Stimulated activated naive CD8-positive, alpha-beta T cell treated with anti-CD3 and anti-CD28 coated beads, Interleukin-15, amount 100 ng/mL, for 72 hours (primary cell): ENCODE results near the gene PLEKHA6.
"Not testable (repeated sequence)": the region's sequence is repeated elsewhere in the genome, so short reads cannot be mapped to it uniquely, and the experiment has no call there.

Source experiments
- ATAC-seq: fragments of 150-1000 bp; cut with Tn5 transposase; 2 replicates; pipeline ENCODE4 v1.10.0; 2021; ENCODE audit warnings: mild to moderate bottlenecking, moderate library complexity
- DNase-seq, 2 donors: peaks; one replicate each; pipeline ENCODE4 v3.0.0; 2021 to 2022
- H3K27ac Mint-ChIP-seq, 2 donors: one replicate each; pipeline ENCODE4 v1.8.0; 2022; ENCODE audit warnings: mild to moderate bottlenecking in 2 of 2, mixed read lengths in 2 of 2, moderate library complexity in 2 of 2
- H3K27me3 Mint-ChIP-seq: one replicate; pipeline ENCODE4 v1.8.0; 2022; ENCODE audit warnings: mixed read lengths
- H3K4me1 Mint-ChIP-seq: one replicate; pipeline ENCODE4 v1.8.0; 2022; ENCODE audit warnings: mild to moderate bottlenecking, mixed read lengths
- H3K4me3 Mint-ChIP-seq, 2 donors: one replicate each; pipeline ENCODE4 v1.8.0; 2022; ENCODE audit warnings: mild to moderate bottlenecking in 2 of 2, mixed read lengths in 2 of 2, moderate library complexity in 1 of 2
- H3K9me3 Mint-ChIP-seq, 2 donors: one replicate each; pipeline ENCODE4 v1.8.0; 2022; ENCODE audit warnings: mixed read lengths in 2 of 2

PLEKHA6 gene

DNA sequence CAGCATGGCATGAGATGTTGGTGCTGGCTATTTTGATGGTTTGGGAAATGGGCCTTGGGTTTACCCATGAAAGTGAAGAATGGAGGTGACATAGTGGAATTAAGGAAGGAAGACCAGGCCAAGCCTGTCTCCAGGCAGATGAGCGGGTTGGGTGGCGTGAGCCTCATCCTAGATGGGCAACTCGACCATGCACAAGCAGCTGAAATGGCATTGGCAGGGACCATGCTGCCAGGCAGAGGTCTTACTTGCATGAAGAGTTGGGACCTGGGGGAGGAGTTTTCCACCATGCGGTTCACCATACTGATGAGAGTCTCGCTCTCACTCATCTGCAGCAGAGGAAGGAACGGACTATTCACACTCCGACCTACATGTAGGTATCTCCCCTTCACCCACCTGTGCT is 108.4 kb downstream of the PLEKHA6 start:
- no peak overlapping the region for H3K27ac Mint-ChIP-seq
- no peaks in the 10 kb centered on the region for H3K27me3 Mint-ChIP-seq
- ATAC-seq (no peak), DNase-seq (no peak)
- H3K9me3 Mint-ChIP-seq, result no peaks in the 10 kb centered on the region
- H3K4me1 Mint-ChIP-seq, result no peaks in the 10 kb centered on the region
- H3K4me3 Mint-ChIP-seq, result no peak overlapping the region

DNA sequence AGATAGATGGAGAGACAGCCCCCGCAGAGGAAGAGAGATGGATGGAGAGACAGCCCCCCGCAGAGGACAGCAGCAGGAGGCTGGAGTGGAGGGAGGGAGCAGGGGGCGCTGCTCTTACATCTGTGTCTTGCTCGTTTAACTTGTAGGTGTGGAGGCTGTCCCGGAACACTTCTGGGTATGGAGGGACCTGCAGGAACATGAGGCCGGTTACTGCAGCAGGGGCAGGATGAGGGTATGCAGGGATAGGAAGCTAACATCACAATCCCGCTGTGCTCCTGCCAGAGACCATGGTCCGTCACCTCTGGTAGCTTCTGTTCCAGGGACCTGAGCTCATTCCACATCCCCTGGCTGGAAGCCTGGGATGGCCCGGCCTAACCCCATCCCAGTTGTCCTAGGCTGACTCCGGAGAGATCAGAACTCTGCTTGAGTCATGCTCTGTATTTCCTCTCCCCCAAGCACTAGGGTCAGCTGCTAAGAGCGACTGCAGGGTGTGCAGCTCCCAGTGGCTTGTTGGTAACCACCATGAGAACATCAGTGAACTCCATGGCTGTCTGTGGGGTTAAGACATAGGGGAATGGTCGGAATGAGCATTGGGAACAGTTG is 109.2 kb downstream of the PLEKHA6 start:
- no peak for DNase-seq
- Mint-ChIP-seq H3K27ac (no peak overlapping the region), H3K4me1 (no peaks in the 10 kb centered on the region), H3K9me3 (no peaks in the 10 kb centered on the region), H3K27me3 (no peaks in the 10 kb centered on the region), H3K4me3 (no peak overlapping the region)
- ATAC-seq, result no peak

DNA sequence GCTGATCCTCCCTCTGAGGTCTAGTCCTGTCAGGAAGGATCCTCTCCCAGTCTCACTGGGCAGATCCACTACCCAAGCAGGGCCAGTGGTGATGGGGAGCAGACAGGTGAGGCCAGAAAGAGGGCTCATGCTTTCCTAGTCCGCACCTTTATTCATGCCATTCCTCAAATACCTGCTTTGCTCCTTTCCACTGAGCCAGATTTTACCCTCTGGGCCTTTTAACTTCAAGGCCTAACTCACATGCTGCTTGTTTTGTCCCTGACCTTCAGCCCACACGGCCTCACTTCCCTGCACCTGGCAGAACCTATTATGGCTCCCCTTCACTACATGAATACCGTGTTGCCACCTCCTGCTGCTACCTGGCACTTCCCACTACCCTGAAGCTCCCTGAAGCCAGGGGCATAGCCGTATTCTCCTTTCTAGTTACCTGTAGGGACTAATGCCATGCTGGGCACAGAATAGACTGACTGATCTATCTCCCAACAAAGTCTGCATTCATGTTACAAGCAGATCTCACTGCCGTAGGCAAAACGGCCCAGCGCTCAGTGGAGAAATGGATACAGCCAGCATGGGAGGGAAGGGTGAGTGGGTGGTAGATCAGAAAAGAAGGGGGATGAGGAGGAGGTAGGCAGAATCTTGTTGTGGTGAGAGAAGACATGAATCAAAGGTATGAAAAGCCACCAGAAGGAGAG is 109.8 kb downstream of the PLEKHA6 start:
- Mint-ChIP-seq H3K4me1 (no peaks in the 10 kb centered on the region), H3K27ac (no peak overlapping the region), H3K27me3 (no peaks in the 10 kb centered on the region), H3K4me3 (no peak overlapping the region), H3K9me3 (no peaks in the 10 kb centered on the region)
- ATAC-seq, result no peak
- DNase-seq, result no peak

DNA sequence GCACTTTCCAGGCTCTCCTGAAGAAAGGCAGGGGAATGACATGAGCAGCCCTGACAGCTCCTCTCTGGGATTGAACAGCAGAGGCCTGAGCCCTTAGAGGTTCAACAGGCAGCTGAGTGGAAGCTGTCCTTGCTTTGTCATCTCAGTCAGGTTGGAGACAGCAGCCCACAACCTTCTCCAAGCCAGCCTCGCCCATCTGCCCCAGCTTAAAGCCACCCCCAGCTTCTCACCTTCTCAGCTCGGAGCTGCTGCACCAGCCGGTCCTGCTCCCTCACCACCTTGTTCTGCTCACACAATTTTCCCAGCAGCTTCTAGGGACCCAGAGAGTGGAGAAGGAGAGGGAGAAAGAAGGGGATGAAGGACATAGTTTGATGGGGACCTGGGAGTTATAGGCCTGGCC is 110.8 kb downstream of the PLEKHA6 start:
- no peak for ATAC-seq
- DNase-seq, result no peak
- Mint-ChIP-seq H3K4me1 (no peaks in the 10 kb centered on the region), H3K27me3 (no peaks in the 10 kb centered on the region), H3K4me3 (no peak overlapping the region), H3K9me3 (no peaks in the 10 kb centered on the region), H3K27ac (peak overlapping the region in 1 of 2 donors; percentile 39)

DNA sequence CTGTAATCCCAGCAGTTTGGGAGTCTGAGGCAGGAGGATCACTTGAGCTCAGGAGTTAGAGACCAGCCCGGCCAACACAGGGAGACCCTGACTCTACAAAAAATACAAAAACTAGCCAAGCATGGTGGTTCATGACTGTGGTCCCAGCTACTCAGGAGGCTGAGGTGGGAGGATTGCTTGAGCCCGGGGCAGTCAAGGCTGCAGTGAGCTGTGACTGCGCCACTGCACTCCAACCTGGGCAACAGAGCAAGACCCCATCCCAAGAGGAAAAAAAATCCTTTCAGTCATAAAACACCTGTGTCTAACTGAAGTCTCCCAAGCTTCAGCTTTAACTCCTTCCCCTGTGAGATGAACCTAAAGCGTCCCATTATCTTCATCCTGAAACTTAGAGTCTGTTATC is 112.9 kb downstream of the PLEKHA6 start:
- H3K27me3 Mint-ChIP-seq, result no peaks in the 10 kb centered on the region
- DNase-seq (no peak), ATAC-seq (no peak)
- H3K4me3 Mint-ChIP-seq, result no peak overlapping the region
- no peaks in the 10 kb centered on the region for H3K9me3 Mint-ChIP-seq
- no peak overlapping the region for H3K27ac Mint-ChIP-seq
- no peaks in the 10 kb centered on the region for H3K4me1 Mint-ChIP-seq

DNA sequence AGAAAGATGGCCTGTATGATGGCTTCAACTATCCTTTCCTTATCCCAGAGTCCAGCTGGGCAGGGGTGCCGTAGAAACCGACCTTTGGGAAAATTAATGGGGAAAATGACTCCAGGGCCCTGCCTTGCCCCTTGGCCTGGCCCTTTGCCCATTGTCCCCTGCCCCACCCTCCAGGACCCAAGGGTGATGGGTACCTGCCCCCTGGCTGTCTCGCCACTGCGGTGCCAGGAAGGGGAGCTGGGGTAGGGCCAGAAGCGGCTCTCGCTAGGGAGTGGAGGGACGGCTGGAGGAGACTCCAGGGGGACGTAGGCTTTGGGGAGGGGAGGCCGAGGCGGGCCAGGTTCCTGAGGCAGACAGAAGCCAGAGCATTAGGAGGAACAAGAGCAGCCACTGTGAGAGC is 116.8 kb downstream of the PLEKHA6 start:
- H3K4me1 Mint-ChIP-seq, result no peaks in the 10 kb centered on the region
- no peak overlapping the region for H3K27ac Mint-ChIP-seq
- H3K27me3 Mint-ChIP-seq, result no peaks in the 10 kb centered on the region
- DNase-seq (no peak), ATAC-seq (no peak)
- no peak overlapping the region for H3K4me3 Mint-ChIP-seq
- no peaks in the 10 kb centered on the region for H3K9me3 Mint-ChIP-seq

DNA sequence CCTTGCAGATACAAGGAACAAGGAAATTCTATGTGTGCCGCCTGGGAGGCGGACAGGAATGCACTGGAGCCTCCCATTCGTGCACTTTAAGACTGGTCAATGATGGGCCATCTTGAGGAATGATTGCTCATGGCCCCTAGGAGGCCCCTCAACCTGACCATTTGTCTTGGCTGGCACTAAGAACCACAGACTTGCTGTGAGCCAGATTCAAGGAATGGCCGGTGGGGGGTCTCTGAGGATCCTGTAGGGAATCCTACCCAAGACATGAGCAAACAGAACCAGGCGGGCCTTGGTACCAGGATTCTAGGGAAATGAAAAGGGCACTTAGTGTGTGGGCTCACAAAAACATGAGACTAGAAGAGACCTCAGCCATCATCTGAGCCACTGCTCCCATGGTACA is 117.8 kb downstream of the PLEKHA6 start:
- no peak for ATAC-seq
- H3K27me3 Mint-ChIP-seq, result no peaks in the 10 kb centered on the region

DNA sequence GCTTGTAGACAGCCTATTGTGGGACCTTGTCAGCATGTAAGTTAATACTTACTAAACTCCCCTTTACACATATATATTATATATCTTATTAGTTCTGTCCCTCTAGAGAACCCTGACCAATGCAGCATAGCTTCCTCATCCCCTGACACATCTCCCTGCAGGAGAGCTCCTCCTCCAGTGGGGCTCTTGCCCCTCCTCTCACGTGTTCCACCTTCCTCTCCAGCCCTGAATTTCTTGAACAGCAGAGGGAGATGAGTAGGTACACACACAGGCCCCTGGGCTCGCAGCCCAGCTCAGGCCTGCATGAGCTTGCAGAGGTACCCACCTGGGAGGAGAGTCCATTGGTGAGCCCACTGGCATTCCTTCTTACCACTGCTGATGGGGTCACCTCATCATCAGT is 118.7 kb downstream of the PLEKHA6 start:
- Mint-ChIP-seq H3K4me3 (no peak overlapping the region), H3K4me1 (no peaks in the 10 kb centered on the region), H3K27me3 (no peaks in the 10 kb centered on the region), H3K9me3 (no peaks in the 10 kb centered on the region), H3K27ac (no peak overlapping the region)
- ATAC-seq, result no peak
- no peak for DNase-seq

More for the DNA sequence above, 117.8 kb downstream of the PLEKHA6 start:
- H3K27ac Mint-ChIP-seq, result no peak overlapping the region
- H3K4me3 Mint-ChIP-seq, result no peak overlapping the region
- DNase-seq, result no peak
- no peaks in the 10 kb centered on the region for H3K9me3 Mint-ChIP-seq
- no peaks in the 10 kb centered on the region for H3K4me1 Mint-ChIP-seq

DNA sequence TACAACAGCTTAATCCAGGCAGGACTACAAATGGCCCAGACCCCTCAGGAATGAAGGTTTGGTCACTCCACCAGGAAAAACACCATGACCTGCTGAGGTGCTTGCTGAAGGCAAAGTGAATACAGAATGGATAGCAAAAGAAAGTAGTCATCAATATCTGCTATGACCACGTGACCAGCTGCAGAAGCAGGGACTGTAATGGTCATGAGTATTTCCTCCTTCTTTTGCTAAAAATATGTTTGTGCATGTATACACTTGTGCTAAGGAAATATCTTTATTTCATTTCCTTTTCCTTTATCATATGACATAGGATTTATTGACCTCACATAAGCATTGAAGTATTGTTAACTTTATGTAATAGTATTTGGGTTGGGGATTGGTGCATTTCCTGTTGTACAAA is 119.5 kb downstream of the PLEKHA6 start:
- no peak overlapping the region for H3K4me3 Mint-ChIP-seq
- no peaks in the 10 kb centered on the region for H3K4me1 Mint-ChIP-seq
- ATAC-seq, result no peak
- DNase-seq, result no peak
- H3K27ac Mint-ChIP-seq, result no peak overlapping the region
- H3K9me3 Mint-ChIP-seq, result no peaks in the 10 kb centered on the region
- H3K27me3 Mint-ChIP-seq, result no peaks in the 10 kb centered on the region

DNA sequence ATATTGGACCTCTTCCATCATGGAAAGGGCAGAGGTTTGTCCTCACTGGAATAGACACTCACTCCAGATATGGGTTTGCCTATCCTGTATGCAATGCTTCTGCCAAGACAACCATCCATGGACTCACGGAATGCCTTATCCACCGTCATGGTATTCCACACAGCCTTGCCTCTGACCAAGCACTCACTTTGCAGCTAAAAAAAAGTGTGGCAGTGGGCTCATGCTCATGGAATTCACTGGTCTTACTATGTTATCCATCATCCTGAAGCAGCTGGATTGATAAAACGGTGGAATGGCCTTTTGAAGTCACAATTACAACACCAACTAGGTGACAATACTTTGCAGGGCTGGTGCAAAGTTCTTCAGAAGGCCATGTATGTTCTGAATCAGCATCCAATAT is 120.3 kb downstream of the PLEKHA6 start:
- not testable (repeated sequence) for H3K4me1 Mint-ChIP-seq, H3K4me3 Mint-ChIP-seq, DNase-seq, H3K9me3 Mint-ChIP-seq, H3K27me3 Mint-ChIP-seq, H3K27ac Mint-ChIP-seq, ATAC-seq

DNA sequence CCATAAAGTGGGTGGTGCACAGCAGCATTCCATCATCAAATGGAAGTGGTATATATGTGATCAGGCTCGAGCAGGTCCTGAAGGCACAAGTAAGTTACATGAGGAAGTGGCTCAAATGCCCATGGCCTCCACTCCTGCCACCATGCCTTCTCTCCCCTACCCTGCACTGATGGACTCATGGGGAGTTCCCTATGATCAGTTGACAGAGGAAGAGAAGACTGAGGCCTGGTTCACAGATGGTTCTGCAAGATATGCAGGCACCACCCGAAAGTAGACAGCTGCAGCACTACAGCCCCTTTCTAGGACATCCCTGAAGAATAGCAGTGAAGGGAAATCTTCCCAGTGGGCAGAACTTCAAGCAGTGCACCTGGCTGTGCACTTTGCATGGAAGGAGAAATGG is 121.2 kb downstream of the PLEKHA6 start:
- not testable (repeated sequence) for H3K4me3 Mint-ChIP-seq, H3K9me3 Mint-ChIP-seq, H3K27me3 Mint-ChIP-seq, DNase-seq, H3K4me1 Mint-ChIP-seq, ATAC-seq
- peak overlapping the region in 1 of 2 donors; percentile 53 for H3K27ac Mint-ChIP-seq

DNA sequence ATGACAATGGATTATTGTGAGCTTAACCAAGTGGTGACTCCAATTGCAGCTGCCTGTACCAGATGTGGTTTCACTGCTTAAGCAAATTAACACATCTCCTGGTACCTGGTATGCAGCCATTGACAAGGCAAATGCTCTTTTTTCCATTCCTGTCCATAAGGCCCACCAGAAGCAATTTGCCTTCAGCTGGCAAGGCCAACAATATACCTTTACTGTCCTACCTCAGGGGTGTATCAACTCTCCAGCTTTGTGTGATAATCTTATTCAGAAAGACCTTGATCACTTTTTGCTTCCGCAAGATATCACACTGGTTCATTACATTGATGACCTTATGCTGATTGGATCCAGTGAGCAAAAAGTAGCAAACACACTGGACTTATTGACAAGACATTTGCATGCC is 122.2 kb downstream of the PLEKHA6 start:
- not testable (repeated sequence) for DNase-seq, H3K9me3 Mint-ChIP-seq, ATAC-seq, H3K4me1 Mint-ChIP-seq, H3K27ac Mint-ChIP-seq, H3K4me3 Mint-ChIP-seq, H3K27me3 Mint-ChIP-seq

DNA sequence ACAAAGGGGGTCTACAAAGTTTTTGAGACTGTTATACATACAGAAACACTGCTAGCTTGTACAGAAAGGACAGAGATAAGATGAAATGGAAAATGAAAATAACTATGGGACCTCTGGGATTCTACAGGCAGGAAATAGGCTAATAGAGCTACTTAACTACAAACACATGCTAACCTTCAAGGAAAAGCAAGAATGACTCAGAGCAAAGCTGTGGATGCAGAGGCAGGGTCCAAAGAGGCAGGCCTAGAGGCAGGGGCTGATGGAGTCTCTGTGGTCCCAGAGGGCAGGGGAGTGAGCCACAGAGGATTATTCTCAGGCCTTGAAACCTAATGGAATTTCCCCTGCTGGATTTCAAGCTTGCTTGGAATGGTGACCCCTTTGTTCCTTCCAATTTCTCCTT is 127.2 kb downstream of the PLEKHA6 start:
- no peak overlapping the region for H3K27ac Mint-ChIP-seq
- ATAC-seq (no peak), DNase-seq (no peak)
- H3K4me3 Mint-ChIP-seq, result no peak overlapping the region
- H3K27me3 Mint-ChIP-seq, result no peaks in the 10 kb centered on the region
- H3K9me3 Mint-ChIP-seq, result no peaks in the 10 kb centered on the region
- H3K4me1 Mint-ChIP-seq, result peaks cover 4% of the 10 kb centered on the region

DNA sequence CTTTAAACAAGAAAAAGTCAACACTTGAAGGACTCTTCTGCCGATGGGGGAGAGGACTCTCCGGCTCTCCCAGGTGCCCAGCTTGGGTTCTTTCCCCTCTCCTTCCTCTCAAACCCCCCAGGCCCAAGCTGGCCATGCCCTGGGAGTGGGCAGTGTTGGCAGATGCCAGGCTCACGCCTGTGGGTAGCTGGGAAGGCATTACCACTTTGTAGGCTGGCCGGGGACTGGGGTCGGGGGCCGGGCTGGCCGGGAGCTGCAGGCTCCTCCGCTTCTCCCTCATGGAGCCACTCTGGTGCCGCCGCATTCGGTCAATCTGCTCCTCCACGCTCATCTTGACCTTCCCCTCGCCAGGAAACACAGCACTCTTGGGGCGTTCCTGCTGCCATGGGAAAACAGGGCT is 129.5 kb downstream of the PLEKHA6 start:
- peaks cover 4% of the 10 kb centered on the region for H3K4me1 Mint-ChIP-seq
- no peak for DNase-seq
- H3K27me3 Mint-ChIP-seq, result no peaks in the 10 kb centered on the region
- ATAC-seq, result no peak
- H3K9me3 Mint-ChIP-seq, result no peaks in the 10 kb centered on the region
- no peak overlapping the region for H3K4me3 Mint-ChIP-seq
- no peak overlapping the region for H3K27ac Mint-ChIP-seq

DNA sequence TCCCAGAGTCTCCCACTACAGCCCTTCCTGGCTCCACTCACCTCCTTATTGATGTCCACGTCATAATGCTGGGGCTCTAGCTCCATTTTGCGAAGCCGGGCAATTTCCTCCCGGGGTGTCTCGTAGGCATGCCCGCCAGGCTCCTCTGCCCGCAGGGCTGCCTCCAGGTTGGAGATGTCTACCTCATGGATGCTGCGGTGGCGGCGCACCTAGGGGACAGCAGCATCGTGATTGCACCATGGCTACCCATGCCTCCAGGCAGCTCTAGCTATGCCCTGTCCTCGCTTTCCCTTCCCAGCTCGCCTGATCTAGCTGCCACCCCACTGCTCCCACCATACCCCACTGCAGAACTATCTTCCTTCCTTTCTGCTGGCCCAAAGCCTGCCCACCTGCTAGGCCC is 130.8 kb downstream of the PLEKHA6 start:
- no peak for DNase-seq
- peaks cover 4% of the 10 kb centered on the region for H3K4me1 Mint-ChIP-seq
- H3K27me3 Mint-ChIP-seq, result no peaks in the 10 kb centered on the region
- H3K27ac Mint-ChIP-seq, result no peak overlapping the region
- H3K9me3 Mint-ChIP-seq, result no peaks in the 10 kb centered on the region
- no peak for ATAC-seq
- H3K4me3 Mint-ChIP-seq, result no peak overlapping the region

DNA sequence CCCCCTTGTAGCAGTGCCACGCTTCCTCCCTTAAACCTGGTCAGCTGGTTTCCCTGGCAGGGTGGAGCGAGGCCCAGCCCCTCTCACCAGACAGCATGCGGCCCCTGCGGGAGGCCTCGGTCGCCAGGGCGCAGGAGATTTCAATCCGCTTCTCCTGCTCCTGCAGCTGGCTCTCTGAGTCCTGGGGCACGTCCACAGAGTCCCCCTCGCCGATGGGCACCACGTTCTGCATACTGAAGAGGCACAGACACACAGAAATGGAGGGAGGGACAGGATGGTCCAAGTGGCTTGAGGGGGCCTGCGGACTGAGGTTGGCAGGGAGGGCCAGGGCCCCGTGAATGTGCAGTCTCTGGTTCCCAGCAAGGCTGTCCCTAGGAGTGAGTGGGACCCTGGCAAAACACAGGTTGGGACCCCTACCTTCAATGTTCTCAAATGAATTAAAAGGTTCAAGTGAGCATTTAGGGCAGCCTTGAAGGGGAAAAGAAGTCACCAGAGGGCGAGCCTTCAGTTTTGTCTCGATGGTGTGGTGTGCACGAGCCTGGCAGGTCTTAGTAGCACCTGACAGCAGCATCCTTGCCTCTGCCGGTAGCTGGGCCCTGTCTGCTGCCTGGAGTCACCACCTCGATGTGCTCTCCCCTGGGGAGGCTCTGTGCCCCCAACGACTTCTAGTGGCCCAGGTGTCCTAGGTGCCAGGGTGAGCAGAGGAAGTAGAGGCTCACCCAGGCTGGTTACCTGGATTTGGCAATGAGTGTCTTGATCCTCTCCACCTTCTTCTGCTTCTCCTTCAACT is 131.5 kb downstream of the PLEKHA6 start:
- H3K4me3 Mint-ChIP-seq, result no peak overlapping the region
- ATAC-seq, result no peak
- no peak for DNase-seq
- H3K27ac Mint-ChIP-seq, result no peak overlapping the region
- H3K4me1 Mint-ChIP-seq, result peaks cover 4% of the 10 kb centered on the region
- H3K9me3 Mint-ChIP-seq, result no peaks in the 10 kb centered on the region
- no peaks in the 10 kb centered on the region for H3K27me3 Mint-ChIP-seq
